GM18498 (cell line): ENCODE data around the gene KDM6B.

ENCODE experiments used
- ATAC-seq: cut with Tn5 transposase; IDR thresholded peaks from one replicate; pipeline ENCODE4 v1.9.1; 2021; ENCODE audit warnings: mild to moderate bottlenecking, moderate library complexity; ENCODE audit not compliant: unreplicated experiment

KDM6B gene

GRCh38 chr17:7839190-7839875 lies 5.3 kb downstream of the KDM6B start:
- ATAC-seq = no peak

- ATAC-seq = no peak
Observed at GRCh38 chr17:7839876-7840261, 5.9 kb downstream of the KDM6B start.

- ATAC-seq = no peak
Observed at GRCh38 chr17:7840441-7840840, 6.4 kb downstream of the KDM6B start.

GRCh38 chr17:7840875-7841274 lies 6.9 kb downstream of the KDM6B start:
- no peak for ATAC-seq

GRCh38 chr17:7841396-7841914 lies 7.4 kb downstream of the KDM6B start:
- peak; percentile 7 for ATAC-seq

- peak; percentile 24 for ATAC-seq
Observed at GRCh38 chr17:7841915-7842379, 7.9 kb downstream of the KDM6B start.

GRCh38 chr17:7842380-7843256 lies 8.6 kb downstream of the KDM6B start:
- peak; percentile 29 for ATAC-seq

- no peak for ATAC-seq
Observed at GRCh38 chr17:7843257-7843535, 9.2 kb downstream of the KDM6B start.

- ATAC-seq = peak; percentile 28
Observed at GRCh38 chr17:7843536-7844291, 9.7 kb downstream of the KDM6B start.

GRCh38 chr17:7844292-7845154 lies 10.5 kb downstream of the KDM6B start:
- ATAC-seq = peak; percentile 52

- no peak for ATAC-seq
Observed at GRCh38 chr17:7845359-7846062, 11.5 kb downstream of the KDM6B start.

GRCh38 chr17:7846063-7846735 lies 12.2 kb downstream of the KDM6B start:
- ATAC-seq = no peak

- no peak for ATAC-seq
Observed at GRCh38 chr17:7846765-7847661, 13.0 kb downstream of the KDM6B start.

- ATAC-seq = no peak
Observed at GRCh38 chr17:7848131-7848579, 14.1 kb downstream of the KDM6B start.

GRCh38 chr17:7848739-7849129 lies 14.7 kb downstream of the KDM6B start:
- ATAC-seq = no peak

- no peak for ATAC-seq
Observed at GRCh38 chr17:7849130-7849750, 15.2 kb downstream of the KDM6B start.

- no peak for ATAC-seq
Observed at GRCh38 chr17:7849751-7850504, 15.9 kb downstream of the KDM6B start.
